Activated CD8-positive, alpha-beta memory T cell treated with anti-CD3 and anti-CD28 coated beads for 24 hours (primary cell): Measurements from ENCODE around the gene SYT8.
"Not testable (repeated sequence)": the region's sequence is repeated elsewhere in the genome, so short reads cannot be mapped to it uniquely, and the experiment has no call there.

Experiments used
- DNase-seq: peaks from one replicate; pipeline ENCODE4 v3.0.0-alpha.2; 2020

Gene SYT8

GRCh38 chr11:1834779-1835670 is at the start of gene SYT8:
Gene SYT8, plus strand, starts transcription at chr11:1834990. Its CDS starts 116 bp downstream, at chr11:1835106.
- DNase-seq: peak; percentile 53

GRCh38 chr11:1785749-1786413 is 48.9 kb upstream of the SYT8 start:
- no peak for DNase-seq

- DNase-seq: no peak
These were observed 48.3 kb upstream of the SYT8 start for GRCh38 chr11:1786466-1786865.

- DNase-seq: no peak
These were observed 42.9 kb upstream of the SYT8 start for GRCh38 chr11:1791912-1792311.

- DNase-seq: no peak
These were observed 42.3 kb upstream of the SYT8 start for GRCh38 chr11:1792461-1792860.

- no peak for DNase-seq
These were observed 41.7 kb upstream of the SYT8 start for GRCh38 chr11:1793081-1793480.

- DNase-seq: no peak
These were observed 38.3 kb upstream of the SYT8 start for GRCh38 chr11:1796413-1797011.

- no peak for DNase-seq
These were observed 37.2 kb upstream of the SYT8 start for GRCh38 chr11:1797391-1798125.

- DNase-seq: no peak
These were observed 31.5 kb upstream of the SYT8 start for GRCh38 chr11:1803246-1803645.

- DNase-seq: not testable (repeated sequence)
These were observed 30.8 kb upstream of the SYT8 start for GRCh38 chr11:1803835-1804519.

GRCh38 chr11:1805525-1805924 is 29.3 kb upstream of the SYT8 start:
- no peak for DNase-seq

GRCh38 chr11:1807264-1807995 is 27.4 kb upstream of the SYT8 start:
- no peak for DNase-seq

GRCh38 chr11:1810761-1811160 is 24.0 kb upstream of the SYT8 start:
- DNase-seq: no peak

- no peak for DNase-seq
These were observed 22.5 kb upstream of the SYT8 start for GRCh38 chr11:1812274-1812673.

GRCh38 chr11:1812801-1813200 is 22.0 kb upstream of the SYT8 start:
- DNase-seq: no peak

GRCh38 chr11:1813356-1813755 is 21.4 kb upstream of the SYT8 start:
- not testable (repeated sequence) for DNase-seq

- no peak for DNase-seq
These were observed 20.1 kb upstream of the SYT8 start for GRCh38 chr11:1814691-1815090.

GRCh38 chr11:1815311-1815710 is 19.5 kb upstream of the SYT8 start:
- DNase-seq: no peak

- no peak for DNase-seq
These were observed 19.0 kb upstream of the SYT8 start for GRCh38 chr11:1815751-1816150.

- no peak for DNase-seq
These were observed 17.8 kb upstream of the SYT8 start for GRCh38 chr11:1817000-1817399.

- no peak for DNase-seq
These were observed 17.3 kb upstream of the SYT8 start for GRCh38 chr11:1817511-1817910.

GRCh38 chr11:1819074-1819473 is 15.7 kb upstream of the SYT8 start:
- no peak for DNase-seq
